ENCODE data around the gene PLXNA1.
A peak's percentile ranks its signal among the peaks of the same experiment; 100 is the strongest.

The PLXNA1 gene

DNA sequence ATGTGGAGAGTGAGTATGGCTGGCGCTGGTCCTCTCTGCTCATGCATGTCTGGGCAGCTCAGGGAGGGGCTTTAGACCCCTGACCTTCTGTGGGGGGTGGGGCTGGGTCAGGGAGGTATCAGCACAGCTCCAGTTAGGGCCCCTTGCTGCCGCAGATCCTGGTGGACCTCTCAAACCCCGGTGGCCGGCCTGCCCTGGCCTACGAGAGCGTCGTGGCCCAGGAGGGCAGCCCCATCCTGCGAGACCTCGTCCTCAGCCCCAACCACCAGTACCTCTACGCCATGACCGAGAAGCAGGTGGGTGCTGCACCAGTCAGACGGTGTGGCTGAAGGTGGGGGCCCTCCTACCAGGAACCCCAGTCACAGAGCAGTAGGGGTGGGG lies 20.2 kb downstream of the PLXNA1 start:
- no peak for DNase-seq

DNA sequence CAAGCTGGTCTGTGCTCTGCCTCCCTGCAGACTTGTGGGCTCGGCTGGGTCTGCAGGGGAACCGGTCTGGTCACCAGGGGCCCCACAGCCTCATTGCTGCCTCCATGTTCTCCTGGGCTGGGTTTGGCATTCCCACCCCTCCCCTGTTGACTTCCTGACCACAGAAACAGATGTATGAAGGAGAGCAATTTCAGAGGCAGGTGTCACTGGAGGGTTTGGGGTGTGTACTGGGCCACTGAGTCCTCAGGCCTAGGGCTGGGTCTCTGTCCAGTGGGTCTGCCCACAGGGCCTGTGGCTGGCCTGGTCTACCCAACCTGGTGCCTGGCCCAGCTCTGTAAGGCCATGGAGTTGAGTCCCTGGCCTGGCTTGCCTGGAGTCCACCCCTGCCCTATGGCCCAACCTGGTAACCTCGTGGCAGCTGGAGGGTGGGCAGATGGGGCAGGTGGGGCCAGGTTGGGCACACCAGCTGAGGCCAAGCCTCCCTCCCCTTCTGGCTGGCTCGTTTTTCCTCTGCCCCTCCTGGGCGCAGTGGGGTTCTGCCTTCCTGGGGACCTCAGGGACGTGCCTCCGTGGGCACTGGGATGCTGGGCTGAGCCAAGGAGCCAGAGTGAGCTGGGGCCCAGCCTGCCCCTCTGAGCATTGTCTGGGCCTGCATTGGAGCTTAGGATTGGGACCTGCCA lies 20.8 kb downstream of the PLXNA1 start:
- no peak for DNase-seq

DNA sequence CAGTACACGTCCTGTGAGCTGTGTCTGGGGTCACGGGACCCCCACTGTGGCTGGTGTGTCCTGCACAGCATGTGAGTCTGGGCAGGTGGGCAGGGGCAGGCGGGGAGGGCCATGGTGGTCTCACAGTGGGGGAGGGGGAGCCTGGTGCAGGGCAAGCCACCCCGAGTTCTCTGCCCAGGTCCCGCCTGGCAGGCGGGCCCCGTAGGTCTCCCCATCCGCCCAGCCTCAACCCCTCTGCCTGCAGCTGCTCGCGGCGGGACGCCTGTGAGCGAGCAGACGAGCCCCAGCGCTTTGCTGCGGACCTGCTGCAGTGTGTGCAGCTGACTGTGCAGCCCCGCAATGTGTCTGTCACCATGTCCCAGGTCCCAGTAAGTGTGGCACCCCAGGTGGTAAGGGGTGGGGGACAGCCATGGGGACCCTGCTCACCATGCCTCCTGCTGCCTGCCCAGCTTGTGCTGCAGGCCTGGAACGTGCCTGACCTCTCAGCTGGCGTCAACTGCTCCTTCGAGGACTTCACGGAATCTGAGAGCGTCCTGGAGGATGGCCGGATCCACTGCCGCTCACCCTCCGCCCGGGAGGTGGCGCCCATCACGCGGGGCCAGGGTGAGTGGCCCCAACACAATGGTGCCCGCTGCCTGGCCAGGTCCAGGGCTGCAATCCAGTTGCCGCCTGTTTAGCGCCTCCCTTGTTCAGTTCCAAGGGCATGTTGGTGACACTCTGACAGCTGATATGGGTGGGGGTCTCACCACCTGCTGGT lies 21.9 kb downstream of the PLXNA1 start:
- no peak for DNase-seq

DNA sequence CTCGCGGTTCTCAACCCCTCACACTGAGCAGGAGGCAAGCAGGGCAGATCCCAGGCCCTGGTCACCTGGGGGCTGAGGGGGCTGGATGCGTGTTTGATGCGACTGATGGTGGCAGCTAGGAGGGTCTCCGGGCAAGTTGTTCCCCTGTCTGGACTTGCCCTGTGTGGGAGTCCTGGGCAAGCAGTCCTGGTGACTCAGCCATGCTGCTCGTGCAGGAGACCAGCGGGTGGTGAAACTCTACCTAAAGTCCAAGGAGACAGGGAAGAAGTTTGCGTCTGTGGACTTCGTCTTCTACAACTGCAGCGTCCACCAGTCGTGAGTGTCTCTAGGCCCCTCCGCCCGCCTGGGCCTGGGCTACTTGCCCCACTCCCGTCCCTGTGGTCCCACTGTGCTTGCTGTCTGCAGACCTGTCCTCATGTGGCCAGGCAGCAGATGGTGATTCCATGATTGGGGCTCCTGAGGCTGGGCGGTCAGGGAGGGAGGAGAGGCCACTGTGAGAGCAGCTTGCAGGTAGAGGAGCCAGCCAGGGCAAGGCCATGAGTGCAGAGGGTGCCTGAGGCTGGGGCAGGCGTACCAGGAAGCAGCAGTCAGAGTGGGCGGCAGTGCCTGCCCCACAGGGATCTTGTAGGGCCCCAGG lies 23.1 kb downstream of the PLXNA1 start:
- DNase-seq = no peak

DNA sequence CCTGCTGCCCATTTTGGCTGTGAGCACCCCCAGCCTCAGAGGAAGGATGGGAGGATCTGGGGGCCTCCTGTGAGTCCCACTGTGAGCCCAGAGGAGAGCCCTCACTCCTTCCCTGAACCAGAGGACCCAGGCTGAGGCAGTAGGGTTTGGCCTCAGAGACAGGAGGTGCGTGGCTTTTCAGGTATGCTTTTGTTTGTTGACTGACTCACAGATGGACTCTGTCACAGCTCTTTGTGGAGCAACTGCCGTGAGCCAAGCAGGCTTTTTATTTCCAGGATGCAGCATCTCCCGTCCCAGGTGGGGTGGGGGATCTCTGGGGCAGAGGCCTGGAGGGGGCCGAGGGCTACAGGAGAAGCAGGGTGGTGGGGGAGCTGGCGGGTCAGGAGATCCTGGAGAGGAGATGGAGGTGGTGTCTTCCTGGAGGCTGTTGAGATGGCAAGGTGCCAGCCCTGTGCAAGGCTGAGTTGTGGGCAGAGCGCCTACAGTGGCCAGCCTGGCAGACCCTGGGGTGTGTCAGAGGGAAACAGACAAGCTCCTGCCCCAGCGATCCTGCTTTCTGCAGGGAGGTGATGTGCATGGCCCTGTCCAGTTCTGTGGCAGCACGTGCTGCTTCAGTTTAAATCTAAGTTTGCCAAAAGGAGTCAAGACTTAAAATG lies 24.0 kb downstream of the PLXNA1 start:
- no peak for DNase-seq

DNA sequence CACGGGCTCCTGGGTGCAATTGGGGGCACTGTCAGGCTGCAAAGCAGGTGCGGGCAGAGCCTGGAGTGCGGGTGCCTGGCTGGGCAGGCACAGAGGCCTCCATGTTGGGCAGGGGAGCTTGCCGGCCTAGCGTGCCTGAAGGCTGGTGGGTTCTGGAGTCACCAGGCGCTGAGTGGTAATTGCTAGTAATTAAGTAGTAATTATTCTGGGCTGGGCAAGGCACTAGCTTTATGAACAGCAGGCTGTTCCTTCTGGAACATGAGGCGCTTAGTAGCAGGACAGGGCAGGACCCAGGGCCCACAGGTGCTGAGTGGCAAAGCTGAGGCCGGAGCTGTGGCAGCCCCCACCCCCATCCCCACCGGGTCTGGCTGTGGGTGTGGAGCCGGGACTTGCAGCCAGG lies 25.3 kb downstream of the PLXNA1 start:
- peak; percentile 41 for DNase-seq

DNA sequence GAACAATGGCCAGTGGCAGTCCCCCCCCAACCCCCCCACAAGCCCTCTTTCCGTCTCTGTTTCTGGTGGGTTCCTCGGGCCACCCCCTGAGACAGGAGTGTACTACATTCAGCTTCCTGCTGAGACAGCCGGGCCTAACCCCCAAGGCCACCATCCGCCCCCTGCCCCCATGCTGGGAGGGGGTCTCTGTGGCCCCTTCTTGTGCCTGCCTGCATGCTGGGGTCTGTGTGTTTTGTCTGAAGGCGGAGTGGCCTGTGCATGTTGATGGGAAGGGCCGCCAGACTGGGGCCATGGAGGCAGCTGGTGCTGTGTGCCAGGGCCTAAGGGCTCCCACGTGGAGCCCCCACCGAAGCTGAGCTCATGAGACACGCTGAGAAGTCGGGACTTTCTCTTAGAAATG lies 26.6 kb downstream of the PLXNA1 start:
- no peak for DNase-seq

DNA sequence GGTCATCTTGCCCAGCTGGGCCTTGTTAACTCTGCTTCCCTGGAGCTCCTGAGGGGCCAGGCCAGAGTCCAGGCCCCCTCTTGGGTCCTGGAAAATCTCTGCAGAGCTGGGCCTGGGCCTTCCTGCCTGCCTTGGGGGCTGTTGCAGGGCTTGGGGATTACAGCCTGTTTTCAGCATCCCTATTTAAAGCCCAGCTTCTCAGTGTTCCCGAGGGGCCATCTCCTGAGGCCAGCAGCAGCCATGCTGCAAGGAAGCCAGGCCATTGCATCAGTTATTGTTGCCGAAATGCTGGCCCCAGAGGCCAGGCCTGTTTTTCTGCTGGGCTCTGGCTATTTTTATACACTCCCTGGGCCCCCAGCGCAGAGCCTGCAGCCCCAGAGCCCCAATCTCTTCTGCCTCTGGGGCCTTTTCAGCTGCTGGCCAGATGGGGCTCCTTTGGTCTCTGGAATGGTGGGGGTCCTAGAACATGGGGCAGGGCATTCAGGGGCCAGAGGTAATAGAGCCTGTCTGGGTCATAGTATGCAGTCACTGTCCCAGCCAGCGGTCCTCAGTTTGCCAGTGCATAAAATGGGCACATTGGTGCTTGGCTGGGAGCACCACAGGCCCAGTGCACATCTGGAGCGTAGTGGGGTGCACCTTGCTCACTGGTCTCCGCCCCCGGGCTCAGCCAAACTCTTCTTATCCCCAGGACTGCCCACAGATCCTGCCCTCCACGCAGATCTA lies 28.5 kb downstream of the PLXNA1 start:
- DNase-seq = no peak

DNA sequence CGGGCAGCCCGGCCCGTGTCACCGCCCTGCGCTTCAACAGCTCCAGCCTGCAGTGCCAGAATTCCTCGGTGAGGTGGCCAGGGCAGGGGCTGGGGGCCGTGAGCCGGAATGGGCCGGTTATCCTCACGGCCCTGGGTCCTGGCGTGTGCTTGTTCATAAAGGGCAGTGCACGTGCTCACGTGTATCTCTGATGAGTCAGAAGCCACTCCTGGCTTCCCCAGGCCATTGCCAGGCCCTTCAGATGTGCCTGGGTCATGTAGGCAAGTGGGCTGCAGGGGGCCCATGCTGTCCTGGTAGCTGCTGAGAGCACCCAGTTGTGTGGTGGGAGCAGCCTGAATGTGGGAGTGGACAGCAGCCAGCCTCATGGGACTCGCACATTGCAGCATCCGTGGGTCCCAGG lies 29.2 kb downstream of the PLXNA1 start:
- no peak for DNase-seq

DNA sequence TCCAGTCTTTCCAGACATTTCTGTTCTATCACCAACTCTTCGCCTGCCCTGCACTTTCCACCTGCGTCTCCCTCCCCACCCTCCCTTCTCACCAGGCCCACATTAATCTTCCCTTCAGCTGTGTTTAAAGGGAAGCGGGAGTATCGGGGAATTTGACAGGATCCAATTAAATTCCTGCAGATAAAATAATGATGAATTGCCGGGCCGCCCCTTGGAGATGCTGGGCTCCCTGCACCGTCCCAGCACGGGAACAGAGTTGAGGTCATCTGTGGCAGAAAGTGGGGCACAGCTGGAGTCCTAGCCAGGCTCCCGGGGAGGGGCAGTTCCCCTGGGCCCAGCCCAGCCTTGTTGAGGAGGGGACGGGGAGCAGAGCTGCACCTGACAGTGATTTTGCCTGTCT lies 30.3 kb downstream of the PLXNA1 start:
- DNase-seq = no peak

DNA sequence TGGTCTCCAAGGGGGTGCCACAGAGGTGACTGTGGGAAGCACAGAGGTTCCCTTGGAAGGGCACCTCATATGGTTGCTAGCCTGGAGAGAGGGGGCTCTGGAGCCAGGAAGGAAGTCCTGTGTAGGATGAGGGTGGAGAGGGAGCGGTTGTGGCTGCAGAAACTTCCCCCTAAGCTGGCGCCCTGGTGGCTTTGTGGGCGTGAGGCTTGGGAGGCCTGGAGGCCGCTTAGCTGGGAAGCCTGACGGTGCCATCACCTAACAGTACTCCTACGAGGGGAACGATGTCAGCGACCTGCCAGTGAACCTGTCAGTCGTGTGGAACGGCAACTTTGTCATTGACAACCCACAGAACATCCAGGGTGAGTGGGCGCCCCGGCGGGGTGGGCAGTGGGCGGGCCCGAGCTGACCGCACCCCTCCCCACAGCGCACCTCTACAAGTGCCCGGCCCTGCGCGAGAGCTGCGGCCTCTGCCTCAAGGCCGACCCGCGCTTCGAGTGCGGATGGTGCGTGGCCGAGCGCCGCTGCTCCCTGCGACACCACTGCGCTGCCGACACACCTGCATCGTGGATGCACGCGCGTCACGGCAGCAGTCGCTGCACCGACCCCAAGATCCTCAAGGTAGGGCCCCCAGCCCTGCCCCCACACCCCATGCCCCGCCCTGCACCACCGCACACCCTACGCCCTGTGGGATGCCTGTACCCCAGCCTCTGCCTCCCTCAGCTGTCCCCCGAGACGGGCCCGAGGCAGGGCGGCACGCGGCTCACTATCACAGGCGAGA lies 31.0 kb downstream of the PLXNA1 start:
- no peak for DNase-seq

DNA sequence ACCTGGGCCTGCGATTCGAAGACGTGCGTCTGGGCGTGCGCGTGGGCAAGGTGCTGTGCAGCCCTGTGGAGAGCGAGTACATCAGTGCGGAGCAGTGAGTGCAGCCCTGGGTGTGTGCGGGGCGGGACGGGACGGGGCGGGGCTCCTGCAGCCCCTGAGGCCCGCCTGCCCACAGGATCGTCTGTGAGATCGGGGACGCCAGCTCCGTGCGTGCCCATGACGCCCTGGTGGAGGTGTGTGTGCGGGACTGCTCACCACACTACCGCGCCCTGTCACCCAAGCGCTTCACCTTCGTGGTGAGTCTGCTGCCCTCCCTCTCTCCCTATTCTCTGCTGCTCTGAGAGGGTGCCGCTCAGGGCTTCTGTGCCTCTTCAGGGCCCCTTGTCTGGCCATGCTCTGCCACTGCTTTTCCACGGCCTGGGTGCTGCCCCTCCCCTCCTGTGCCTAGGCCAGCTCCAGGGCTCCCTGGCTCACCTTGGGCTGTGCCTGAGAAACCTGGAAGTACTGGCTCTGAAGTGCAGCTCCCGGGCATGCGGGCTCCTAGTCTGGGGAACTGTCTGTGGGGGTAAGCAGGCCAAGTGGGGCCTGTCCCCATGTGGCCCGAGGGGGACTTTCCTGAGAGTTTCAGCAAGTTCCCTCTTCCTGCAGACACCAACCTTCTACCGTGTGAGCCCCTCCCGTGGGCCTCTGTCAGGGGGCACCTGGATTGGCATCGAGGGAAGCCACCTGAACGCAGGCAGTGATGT lies 31.8 kb downstream of the PLXNA1 start:
- no peak for DNase-seq

DNA sequence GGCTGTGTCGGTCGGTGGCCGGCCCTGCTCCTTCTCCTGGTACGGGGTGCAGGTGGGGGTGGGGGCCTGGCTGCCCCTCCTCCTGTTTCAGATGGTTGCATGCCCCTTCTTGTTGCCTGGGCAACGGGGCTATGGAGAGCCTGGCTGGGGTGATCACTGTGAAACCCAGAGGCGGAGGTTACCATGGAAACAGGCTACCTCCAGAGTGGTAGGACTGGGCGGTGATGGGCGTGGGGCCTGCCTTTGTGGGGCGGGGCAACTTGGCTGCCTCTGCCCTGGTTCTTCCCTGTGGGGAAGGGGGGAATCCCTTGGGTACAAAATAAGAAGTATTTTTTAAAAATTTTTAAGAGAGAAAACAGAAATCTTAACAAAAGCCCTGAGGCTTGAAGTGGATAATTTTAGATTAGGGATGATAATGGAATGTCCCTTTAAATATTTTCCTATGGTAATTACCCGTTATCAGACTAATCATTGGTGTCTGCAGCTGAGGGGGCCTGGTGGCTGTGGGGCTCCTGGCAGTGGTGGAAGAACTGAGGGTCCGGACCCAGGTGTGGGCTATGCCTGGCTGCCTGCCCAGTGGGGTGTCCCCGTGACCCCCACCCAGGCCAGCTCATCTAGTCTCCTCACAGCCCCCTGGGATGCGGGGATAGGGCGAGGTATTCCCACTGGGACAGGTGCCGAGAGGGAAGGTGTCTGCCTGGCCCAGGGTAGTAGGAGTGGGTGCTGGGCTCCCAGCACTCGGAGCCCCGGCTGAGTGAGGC lies 32.5 kb downstream of the PLXNA1 start:
- peak; percentile 1 for DNase-seq

DNA sequence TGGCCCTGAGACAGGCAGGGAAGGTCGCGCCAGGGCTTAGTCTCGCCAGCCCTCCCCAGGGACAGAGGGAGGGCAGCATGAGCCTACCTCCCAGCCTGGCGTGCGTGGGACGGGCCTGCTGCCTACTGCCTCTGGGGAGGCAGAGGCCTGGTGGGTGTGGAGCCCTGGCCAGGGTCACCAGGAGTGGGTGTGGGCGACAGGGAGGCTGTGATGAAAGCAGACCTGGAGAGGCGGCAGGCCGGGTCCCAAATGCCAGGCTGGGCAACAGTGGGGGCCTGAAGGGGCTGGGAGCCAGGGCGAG lies 33.1 kb downstream of the PLXNA1 start:
- DNase-seq = no peak

DNA sequence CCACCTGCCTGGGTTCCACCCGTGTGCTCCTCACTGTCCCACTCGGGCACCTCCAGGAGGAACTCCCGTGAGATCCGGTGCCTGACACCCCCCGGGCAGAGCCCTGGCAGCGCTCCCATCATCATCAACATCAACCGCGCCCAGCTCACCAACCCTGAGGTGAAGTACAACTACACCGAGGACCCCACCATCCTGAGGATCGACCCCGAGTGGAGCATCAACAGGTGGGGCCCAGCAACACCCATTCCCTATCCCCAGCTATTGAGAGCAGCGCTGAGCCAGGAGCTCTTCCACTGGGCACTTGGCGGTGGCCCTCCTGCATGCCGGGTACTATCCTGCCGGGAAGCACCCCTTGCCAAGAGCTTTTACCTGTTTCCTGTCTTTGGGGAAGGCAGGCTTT lies 33.5 kb downstream of the PLXNA1 start:
- no peak for DNase-seq

DNA sequence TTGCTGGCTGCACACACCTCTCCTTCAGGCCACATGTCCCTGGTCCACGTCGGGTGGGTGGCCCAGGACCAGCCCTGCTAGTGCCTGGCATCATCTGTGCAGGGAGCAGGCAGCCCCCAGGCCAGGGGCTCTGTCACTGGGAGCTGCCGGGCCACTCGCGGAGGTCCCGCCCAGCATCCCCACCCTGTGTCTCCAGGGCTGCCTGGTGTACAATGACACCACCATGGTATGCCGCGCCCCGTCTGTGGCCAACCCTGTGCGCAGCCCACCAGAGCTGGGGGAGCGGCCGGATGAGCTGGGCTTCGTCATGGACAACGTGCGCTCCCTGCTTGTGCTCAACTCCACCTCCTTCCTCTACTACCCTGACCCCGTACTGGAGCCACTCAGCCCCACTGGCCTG lies 34.3 kb downstream of the PLXNA1 start:
- no peak for DNase-seq

DNA sequence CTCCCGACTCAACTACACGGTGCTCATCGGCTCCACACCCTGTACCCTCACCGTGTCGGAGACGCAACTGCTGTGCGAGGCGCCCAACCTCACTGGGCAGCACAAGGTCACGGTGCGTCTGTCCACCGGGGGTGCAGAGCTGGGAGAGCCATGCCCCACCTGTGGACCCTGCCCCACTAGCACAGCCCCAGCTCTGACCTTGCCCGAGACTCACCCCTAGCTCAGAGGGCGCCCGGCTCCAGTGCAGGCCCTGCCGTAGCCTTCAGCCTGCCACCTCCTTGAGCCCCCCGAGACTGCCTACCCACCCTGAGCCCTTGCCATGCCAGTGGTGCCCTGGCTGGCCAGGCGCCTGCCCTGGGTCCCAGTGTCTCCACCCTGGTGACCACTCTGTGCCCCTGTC lies 34.9 kb downstream of the PLXNA1 start:
- DNase-seq = no peak

DNA sequence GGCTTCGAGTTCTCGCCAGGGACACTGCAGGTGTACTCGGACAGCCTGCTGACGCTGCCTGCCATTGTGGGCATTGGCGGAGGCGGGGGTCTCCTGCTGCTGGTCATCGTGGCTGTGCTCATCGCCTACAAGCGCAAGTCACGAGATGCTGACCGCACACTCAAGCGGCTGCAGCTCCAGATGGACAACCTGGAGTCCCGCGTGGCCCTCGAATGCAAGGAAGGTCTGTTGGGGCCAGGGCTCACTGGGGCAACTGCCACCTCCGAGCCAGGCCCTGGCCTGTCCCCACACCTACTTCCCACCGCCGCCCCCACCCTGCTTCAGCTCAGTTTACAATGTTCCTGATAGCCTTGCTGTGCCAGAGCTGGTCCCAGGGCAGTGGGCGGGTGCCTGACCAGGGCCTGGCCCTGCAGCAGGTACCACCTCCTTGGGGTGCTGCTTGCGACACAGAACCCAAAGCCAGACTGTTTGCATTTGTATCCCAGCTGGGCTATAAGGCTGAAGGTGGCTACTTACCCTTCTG lies 35.5 kb downstream of the PLXNA1 start:
- DNase-seq = no peak

DNA sequence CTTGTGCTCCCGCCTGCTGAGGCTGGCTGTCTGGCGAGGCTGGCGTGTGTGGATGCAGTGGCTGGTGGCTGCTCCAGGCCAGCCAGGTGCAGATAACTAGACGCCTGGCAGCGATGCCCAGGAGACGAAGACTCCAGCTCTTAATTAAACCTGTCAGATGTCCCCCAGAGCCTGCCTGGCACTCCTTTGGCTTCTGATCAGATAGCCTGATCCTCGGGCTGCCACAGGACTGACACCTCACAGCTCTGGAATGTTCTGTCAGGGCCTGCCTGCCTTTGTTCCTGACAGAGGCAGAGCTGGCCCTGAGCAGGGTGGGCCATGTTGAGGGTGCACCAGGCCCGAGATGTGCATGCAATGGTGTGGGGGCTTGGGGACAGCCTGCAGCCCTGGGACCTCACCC lies 36.5 kb downstream of the PLXNA1 start:
- DNase-seq = no peak

DNA sequence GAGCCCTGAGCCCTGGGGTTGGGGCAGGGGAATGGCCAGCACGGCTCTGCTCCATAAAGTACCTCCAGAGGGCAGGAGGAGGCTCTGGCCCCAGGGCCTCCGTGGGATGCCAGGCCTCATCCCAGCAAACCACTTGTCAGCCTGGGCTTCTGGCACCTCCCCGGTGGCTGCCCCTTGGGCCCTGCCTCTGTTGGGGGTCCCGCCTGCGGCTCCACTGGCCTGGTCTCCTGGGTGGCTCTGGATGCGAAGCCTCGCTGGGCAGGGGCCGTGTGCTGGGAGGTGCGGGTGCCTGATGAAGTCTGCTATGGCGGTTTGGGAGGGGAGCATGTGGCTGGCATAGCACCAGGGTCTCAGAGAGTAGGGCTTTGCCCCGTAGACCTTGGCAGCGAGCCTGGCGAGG lies 37.6 kb downstream of the PLXNA1 start:
- no peak for DNase-seq

DNA sequence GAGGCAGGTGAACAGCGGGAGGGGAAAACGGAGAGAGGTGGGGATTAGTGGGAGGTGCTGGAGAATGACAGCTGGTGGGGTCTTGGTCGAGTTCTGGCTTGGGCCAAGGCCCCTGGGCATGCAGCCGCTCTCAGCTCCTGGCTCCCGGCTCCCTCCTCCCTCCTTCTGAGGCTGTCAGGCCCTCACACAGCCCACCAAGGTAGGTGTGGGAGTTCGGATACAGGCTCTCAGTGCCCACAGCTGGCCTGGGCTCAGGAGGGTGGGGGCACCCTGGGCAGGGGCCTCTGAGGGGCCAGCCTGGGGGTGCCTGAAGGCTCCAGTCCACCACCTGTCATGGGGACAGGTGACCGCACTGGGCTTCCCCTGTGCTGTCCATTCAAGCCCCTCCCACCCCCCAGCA lies 39.9 kb downstream of the PLXNA1 start:
- no peak for DNase-seq
